NCI-H2029 (cell line): ENCODE measurements around the gene LCP1.
"Not testable (repeated sequence)": the region's sequence is repeated elsewhere in the genome, so short reads cannot be mapped to it uniquely, and the experiment has no call there.

Experiments used
- DNase-seq: peaks from one replicate; lab custom pipeline; 2025; lab: John Stamatoyannopoulos, UW

Gene LCP1

GRCh38 chr13:46182491-46182877 lies 507 bp upstream of the LCP1 start:
- no peak for DNase-seq

GRCh38 chr13:46181377-46181839 lies 569 bp downstream of the LCP1 start:
- DNase-seq, result no peak

DNA sequence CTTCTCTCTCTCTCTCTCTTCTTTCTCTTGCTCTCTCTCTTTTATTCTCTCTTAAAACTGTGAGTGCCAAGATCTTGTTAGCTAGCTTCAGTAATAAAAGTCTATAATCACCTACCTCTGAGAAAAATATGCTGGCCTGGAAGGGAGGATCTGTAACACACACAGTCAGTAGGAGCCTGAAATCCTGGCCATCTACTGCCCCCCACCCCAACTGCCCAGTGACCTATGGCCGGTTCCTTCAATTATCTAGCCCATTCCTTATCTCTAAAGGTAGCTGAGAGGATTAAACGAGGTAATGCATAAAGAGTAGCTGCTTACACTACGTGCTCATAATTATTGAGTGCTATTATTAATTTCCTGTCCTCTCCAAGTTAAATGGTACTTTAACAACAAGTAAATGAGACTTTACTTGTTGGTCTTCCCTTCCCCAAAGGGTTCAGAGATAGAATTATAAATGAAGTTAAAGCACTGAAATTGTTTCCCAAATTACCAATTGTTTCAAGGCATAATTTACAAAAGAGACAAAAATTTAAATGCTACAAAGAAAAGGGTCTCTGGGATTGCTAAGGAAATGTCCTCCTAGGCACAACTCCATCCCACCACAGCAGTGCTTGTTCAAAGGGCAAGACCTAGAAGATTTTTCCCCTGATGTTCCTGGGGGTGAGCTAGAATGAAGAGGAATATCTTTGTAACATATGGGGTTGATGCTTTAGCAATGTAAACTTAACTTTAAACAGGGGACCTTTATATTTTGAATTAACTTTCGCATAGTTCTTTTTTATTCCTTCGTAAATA lies 1.8 kb downstream of the LCP1 start:
- DNase-seq, result no peak

DNA sequence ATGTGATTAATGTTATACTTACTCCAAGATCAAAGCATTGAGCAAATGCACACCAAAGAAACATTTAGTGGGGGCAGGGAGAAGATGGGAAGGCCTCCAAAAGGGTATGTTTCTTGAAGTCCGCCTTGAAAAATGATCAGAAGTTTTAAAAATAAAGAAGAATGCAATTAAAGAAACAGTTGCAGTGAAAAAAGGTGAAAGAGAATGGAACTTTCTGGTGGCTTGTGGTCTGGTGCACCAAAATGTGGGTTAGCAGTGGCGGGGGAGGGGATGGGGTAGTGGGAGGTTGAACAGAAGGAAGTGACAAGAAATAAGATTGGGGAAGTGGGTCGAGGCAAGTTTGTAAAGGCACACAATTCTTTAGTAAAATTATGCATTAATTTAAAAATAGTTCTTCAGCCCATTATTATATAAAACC lies 2.5 kb downstream of the LCP1 start:
- no peak for DNase-seq

DNA sequence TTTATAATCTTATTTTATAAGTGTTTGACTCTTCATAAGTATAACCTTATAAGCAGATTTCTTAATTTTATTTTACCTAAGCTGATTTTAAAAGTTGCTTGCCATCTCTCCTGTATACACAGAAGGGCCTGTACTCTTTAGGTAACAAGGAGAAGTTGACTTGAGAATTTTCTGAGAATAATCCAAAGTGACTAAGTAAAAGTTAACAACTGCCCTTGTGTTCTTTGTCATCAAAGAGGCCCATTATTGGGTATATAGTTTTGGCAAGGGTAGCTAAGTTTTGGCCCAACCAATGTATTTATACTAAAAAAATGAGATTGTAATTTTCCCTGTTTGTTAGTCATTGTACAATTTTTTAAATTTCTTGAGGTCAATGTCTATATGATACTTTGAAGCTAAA lies 3.2 kb downstream of the LCP1 start:
- DNase-seq, result no peak

DNA sequence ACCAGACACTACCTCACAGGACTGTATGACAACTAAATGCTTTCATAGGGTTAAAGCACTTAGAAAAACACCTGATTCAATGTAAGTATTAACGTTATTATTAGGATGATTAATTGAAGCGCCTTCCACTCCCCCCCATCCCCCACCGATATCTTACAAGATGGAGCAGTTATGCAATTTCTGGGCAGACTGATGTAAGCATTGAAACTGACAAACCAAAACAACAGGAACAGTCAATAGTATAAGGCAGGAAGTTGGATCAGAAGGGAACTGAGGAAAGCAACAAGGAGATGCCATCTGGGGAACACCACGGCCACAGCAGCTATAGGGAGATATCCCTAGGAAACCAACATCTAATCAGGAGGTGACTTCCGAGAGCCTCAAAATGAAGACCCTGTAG lies 3.8 kb downstream of the LCP1 start:
- DNase-seq, result no peak

GRCh38 chr13:46176756-46177155 lies 5.2 kb downstream of the LCP1 start:
- no peak for DNase-seq

GRCh38 chr13:46173656-46174055 lies 8.3 kb downstream of the LCP1 start:
- DNase-seq, result no peak

- DNase-seq, result no peak
Measured at GRCh38 chr13:46172531-46172991, 9.4 kb downstream of the LCP1 start.

DNA sequence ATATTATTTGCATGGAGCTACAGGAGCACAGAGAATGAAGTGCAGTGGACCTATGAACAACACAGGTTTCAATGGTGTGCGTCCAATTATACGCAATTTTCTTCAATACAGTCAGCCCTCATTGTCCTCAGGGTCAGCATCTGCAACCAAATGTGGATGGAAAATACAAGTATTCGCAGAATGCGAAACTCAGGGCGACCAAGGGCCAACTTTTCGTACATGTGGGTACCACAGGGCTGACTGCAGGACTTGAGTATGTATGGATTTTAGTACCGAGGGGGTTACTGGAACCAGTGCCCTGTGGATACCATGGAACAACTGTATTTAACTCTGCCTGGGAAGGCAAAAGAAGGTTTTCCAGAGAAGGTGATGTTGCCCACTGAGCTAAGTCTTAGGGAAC lies 10.2 kb downstream of the LCP1 start:
- DNase-seq, result no peak

GRCh38 chr13:46171217-46171616 lies 10.8 kb downstream of the LCP1 start:
- DNase-seq, result no peak

DNA sequence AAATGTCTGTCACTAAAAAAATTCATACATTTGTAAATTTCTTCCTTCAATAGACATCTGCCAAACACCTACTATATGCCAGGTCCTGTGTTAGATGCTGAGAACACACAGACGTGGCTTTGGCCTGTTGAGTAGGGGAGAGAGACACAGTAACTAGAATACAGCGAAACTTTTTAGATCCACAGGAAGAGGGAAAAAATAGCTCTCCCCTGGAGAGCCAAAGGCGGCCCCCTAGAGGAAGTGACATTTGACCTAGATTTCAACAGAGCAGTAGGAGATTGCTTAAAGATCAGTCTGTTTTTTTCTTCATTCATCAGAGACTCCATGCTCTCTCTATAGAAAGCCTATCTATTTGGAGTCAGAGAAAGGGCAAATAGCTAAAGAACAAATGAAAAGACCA lies 11.3 kb downstream of the LCP1 start:
- no peak for DNase-seq

GRCh38 chr13:46170268-46170667 lies 11.7 kb downstream of the LCP1 start:
- DNase-seq, result no peak

DNA sequence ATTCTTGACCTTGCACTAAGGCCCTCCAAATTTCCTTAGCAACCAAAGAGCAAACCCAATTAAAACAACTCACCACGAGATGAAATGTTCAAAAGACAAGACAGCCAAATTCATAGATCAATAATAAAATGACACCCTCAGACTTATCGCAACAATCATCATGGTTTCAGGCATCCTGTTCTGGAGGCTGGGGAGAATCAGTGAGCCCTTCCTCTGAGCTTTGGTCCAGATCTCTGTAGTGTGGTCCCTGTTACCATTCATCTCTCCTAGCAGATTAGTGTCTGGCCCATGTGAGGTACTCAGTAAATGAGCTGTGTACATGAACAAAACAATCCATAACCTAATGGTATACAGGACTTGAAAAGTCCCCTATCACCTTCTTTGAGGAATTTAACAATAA lies 12.2 kb downstream of the LCP1 start:
- no peak for DNase-seq

- no peak for DNase-seq
Measured at GRCh38 chr13:46168783-46169182, 13.2 kb downstream of the LCP1 start.

- no peak for DNase-seq
Measured at GRCh38 chr13:46168341-46168740, 13.6 kb downstream of the LCP1 start.

GRCh38 chr13:46166947-46167610 lies 14.9 kb downstream of the LCP1 start:
- DNase-seq, result no peak

DNA sequence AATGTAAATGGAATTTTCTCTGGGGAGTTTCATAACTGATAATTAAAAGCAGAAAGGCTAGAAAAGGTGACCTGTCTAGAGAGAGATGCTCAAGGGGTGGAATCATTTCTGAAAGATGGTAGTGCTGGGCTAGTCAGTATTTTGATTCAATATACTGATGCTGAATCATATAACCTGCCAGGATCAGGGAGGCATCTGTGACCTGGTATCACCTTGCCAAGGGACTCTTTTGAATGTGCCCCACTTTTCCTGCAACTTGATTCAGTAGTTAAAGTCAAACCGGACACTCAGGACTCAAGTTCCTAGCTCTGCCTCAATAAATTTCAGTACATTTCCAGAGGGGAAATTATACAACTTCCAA lies 15.8 kb downstream of the LCP1 start:
- no peak for DNase-seq

DNA sequence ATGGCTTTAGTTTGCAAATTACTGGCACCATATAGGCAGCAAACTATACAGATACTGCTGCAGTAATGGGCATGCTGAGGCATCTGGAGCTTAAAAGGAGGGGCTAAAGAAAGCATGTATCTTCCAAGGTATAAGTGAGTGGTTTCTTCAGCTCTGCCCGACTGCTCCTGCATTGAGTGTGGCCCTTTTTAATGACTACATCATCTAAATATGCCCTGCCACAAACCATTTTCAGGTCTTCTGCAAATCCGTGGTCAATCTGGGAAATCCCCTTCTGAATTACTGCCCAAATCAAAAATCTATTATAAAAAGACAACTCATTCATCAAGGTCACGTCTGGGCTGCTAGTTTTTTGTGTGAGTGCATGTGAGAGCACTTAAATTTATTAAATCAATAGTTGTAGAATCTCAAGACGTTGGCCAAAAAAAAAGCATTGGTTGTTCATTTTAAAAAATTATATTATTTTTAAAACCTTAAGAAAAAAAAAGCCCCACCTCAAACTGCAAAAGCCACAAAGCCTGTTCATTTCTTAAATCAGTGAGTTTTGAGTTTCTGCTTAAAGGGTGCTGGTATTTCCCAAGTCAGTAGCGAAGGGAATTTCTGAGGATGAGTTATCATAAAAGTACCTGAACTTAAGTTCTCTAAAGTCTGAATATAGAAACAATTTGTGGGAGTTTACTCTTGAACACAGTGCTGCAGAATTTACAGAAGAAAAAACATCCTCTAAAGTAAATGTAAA lies 16.3 kb downstream of the LCP1 start:
- DNase-seq, result no peak

- no peak for DNase-seq
Measured at GRCh38 chr13:46164661-46165060, 17.3 kb downstream of the LCP1 start.

GRCh38 chr13:46162741-46163140 lies 19.2 kb downstream of the LCP1 start:
- not testable (repeated sequence) for DNase-seq

DNA sequence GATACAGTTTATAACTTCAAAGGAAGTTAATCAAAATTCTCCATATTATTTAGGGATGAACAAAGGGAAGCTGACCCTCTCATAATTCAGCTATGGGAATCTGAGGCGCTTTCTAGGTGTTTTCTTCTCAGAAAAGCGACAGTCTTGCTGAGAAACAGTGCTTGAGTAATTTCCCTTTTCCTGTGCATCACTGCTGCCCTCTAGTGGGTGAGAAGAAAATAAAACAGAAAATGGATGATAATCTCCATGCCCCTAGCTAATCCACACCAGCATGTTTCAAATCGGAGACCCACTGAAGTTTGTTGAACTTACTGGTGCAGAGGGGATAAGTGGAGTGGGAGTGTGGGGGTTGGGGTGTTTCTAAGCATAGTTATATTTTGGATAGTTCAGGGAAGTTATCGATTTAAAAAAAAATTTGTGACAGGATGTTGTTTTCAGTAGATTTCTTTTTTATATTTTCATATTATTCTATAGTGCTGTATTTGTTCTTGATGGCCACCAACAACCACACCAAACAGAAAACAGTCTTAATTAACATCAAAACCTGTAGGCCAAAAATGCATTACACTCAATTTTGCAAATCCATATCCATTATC lies 21.4 kb downstream of the LCP1 start:
- no peak for DNase-seq

DNA sequence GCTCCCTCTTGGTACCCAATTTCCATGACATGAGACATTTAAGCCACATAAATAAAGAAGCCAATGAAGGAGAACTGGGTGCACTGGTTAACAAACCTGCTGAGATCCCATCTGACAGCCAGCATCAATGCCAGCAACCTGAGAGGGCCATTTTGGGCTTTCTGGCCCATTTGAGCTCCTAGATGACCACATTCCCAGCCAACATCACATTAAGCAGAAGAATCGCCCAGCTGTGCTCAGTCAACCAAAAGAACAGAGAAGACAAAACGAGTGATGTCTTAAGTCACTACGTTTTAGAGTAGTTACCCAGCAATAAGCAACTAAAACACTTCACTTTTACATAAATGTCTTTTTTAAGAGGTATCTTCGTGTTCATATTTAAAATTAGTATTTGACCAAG lies 21.9 kb downstream of the LCP1 start:
- no peak for DNase-seq
